GM20431 (cell line): ENCODE measurements around the gene SYCP2L.
"Not testable (repeated sequence)": the region's sequence is repeated elsewhere in the genome, so short reads cannot be mapped to it uniquely, and the experiment has no call there.

Experiments
- in situ Hi-C: fragments of 300-500 bp; cut with MseI, MboI; formaldehyde crosslinking; loops from one replicate; pipeline ENCODE4 v1.15.0; 2020; ENCODE audit warnings: low sequenced_read_pairs; ENCODE audit not compliant: unreplicated experiment

Gene SYCP2L

DNA sequence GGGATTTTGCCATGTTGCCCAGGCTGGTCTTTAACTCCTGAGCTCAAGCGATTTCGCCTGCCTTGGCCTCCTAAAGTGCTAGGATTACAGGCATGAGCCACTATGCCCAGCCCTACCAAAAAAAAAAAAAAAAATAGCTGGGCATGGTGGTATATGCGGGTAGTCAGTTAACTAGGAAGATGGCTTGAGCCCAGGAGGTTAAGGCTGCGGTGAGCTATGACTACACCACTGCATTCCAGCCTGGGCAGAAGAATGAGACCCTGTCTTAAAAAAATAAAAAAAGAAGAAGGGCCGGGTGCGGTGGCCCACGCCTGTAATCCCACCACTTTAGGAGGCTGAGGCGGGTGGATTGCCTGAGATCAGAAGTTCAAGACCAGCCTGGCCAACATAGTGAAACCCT lies 107.0 kb downstream of the SYCP2L start:
- in situ Hi-C loops, result no loop called here

DNA sequence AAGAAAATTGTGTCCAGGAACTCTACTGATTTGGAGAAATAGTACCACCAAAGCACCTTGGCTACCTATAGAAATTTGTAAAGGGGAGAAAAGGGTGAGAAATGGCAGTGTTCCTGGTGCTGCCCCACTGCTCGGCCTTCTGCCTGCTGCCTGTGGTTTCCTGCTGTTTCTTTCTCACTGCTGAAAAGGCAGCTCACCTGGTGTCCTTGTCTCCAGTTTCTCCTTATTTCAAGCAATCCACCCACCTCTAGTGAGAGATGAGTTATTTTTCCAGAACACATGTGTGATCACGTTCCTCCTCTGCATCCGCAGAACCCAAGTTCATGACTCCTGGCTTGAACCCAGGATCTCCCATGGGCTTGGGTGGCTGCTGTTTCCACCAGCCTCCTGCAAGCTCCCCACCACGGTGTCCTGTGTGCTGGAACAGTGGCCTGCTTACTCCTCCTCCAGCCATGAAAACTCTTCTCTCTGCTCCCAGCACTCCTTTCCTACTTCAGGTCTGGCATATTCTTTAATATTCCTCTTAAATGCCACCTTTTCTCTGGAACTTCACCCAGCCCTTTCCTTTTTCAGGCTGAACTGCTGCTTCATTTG lies 108.4 kb downstream of the SYCP2L start:
- in situ Hi-C loops, result no loop called here

DNA sequence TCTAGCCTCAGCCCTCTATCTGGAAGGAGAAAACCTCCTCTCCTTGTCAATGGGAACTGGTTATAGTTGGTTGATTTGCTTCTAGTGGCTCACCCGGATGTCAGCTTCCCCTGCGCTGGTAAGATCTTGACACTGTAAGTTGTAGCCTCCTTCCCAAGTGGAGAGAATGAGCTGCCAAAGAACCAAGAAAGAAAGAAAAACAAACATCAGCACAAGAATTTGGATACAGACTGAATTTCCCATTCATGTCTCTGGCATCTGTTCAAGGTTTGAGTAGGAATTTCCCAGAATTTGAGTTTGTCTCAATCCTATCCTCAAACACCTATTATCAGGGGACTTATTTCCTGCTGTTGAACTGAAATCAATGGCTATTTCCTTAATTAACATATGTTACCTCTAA lies 113.1 kb downstream of the SYCP2L start:
- in situ Hi-C loops, result no loop called here

DNA sequence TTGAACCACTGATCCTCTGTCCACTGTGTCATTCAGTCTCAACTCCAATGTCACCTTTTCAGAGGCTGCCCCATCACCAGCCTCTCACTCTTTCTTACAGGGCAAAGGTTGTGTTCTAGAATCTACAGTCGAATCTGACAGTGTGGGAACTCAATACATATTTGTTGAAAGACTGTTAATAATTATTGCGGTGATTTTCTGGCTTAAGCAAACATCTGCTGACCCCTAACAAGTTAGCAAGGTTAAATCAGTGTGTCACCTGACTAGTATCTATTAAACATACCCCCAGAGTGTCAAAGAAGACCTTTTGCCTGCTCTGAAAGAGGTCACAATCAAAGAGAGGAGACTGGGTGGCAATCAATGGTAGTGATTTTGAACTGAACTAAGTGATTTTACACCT lies 115.3 kb downstream of the SYCP2L start:
- in situ Hi-C loops, result no loop called here

DNA sequence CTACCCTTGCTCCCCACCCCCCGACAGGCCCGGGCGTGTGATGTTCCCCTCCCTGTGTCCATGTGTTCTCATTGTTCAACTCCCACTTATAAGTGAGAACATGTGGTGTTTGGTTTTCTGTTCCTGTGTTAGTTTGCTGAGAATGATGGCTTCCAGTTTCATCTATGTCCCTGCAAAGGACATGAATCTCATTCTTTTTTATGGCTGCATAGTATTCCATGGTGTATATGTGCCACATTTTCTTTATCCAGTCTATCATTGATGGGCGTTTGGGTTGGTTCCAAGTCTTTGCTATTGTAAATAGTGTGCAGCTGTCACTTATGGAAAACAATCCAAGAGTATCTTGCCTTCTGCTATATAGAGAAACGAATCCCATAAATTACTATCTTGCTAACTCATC lies 116.4 kb downstream of the SYCP2L start:
- in situ Hi-C loops, result not testable (repeated sequence)

DNA sequence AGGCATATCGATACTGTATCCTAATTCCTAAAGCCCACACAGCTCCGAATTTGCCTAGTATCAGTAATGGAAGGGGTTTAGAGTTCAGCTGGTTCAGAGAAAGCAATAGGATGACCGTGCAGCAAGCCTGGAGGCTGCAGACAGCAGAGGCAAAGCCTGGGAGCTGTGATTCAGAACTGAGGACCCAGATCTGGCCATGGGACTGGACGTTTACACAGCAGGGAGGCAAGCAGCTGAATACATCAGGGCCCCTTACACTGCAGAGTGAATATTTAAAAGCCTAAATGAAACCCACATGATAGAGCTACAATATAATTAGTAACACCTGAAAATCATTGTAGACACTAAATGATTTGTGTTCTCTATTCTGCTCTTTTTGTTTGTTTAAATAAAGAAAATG lies 119.2 kb downstream of the SYCP2L start:
- in situ Hi-C loops, result no loop called here

DNA sequence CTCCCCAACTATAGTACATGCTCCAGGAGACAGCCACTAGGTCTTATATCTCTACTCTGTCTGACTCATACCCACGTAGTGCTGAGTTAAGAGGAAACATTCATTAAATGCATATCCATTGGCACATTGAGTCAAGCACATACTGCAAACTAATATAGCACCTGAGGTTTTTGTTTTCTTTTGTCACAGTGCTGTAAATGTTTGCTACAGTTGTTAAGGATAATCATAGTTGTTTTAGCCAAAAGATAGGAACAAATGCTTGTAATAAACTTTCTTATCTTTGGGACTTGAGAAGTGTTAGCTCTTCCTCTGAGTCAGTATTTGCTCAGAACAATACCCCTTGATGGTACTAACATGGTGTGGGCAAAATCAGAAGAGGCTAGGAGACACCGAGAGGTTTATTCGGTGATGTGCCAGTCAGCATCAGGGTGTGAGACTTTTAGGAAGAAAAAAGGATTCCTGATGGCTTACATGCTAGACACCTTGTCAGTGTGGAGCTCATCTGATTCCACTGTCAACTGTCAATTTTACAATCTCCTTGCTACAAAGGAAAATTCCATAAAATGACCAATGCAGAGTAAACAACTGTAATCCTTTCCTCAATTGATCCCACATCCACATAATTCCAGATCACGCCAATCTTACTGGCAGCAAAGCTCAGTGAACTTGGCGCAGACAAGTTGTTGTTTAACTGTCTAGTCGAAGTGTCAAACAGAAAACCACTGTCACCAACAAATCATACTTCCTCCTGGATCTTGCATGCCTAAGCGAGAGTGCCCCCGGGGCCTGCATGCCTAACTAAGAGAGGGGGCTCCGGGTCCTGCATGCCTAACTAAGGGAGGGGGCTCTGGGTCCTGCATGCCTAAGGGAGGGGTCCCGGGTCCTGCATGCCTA lies 121.1 kb downstream of the SYCP2L start:
- in situ Hi-C loops, result no loop called here

DNA sequence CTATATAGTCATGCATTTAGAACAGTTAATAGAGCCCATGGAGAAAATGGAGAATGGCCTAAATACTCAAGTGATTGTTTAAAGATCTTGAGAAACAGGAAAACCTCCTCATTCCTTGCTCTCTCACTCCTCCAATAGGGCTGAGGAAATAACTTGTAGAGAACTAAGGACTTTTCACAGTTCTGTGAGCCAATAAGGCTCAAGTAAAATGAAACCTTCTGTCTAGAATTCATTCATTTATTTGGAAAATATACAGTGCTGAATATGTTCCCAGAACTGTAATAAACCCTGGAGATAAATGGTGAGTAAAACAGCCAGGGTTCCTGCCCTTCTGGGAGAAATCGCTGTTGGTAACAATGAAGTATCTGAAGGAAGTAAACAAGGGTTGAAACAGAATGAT lies 122.0 kb downstream of the SYCP2L start:
- in situ Hi-C loops, result no loop called here

DNA sequence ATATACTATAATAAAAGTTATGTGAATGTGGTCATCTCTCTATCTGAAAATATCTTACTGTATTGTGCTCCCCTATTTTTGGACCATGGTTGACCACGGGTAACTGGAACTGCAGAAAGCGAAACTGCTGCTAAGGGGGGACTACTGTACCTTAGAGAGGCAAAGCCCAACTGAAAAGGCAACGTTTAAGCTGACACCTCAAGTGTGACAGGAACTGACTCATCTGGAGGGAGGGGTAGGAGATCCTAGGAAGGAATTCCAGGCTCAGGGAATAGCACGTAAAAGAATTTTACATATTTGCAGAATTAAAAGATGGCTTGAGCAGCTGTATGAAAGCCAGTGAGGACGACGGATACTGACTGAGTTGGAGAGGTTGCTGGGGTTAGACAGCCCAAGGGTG lies 122.5 kb downstream of the SYCP2L start:
- in situ Hi-C loops, result no loop called here

DNA sequence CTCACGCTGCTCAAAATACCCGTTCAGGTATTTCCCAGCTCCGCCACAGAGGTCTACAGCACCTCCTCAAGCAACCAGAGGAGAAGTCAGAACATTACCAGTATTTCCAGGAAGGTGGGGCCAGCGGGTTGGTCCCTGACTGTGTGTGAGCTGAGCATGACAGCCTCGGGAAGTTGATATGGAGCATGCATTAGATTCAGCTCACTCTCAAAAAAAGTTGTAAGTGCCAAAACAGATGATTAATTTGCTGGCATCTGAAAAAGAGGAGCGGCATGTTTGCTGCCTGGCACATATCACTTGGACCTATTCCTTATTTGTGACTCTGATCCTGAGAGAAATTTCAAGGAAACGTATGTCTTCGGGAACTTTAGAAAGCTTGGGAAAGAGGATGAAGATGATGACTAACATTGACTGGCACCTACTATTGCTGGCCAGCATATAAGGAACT lies 125.0 kb downstream of the SYCP2L start:
- in situ Hi-C loops, result no loop called here

DNA sequence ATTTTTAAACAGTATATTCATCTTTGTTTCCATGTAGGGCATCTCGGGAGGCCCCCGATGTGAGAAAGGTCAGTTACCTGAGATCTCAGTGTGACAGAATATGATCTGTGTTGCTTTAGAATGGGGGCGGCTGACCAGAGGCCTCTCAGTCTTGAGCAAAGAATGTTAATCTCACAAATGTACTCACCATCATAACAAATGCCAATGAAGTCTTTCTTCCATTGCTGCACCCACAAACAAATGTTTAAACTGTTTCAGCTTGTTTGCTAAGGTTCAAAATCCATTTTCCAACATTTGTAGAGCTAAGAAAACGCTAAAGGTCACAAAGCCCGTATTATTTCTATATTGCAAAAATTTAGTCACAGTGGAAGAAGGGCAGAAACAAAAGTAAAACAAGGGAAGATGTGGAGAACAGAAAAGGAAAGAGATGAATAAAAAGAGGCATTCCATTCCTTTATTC lies 125.5 kb downstream of the SYCP2L start:
- in situ Hi-C loops, result no loop called here

DNA sequence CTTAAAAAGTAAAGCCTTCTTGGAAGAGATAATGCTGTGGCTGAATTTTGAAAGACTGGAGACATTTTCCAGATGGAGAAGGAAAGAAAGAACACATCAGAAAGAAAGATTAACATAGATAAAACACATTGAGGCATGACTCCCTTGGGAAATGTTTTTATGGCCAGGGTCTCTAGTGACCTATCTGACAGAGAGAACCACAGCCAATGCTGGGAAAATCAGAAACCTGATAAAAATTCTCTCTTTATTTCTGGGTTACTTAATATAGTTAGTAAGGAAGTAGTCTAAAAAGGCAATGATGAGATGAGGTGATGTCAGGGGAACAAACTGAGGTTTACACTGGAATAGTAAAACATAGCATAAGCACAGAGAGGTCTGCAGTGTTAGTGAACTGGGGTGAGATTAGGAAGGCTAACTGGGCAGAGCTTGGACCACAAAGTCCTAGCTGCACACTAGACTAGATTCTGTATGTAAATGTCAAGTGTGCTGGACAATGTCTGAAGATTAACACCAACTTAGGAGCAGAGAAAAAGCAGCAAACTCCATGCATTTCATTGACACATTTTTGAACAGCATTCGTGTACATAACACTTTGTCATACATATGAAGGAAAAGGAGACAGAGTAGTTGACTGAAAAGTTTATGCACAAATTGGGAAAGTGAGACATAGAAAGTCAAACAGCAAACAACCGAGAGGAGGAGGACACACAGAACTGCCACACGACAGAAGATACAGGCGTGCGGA lies 126.3 kb downstream of the SYCP2L start:
- in situ Hi-C loops, result no loop called here

DNA sequence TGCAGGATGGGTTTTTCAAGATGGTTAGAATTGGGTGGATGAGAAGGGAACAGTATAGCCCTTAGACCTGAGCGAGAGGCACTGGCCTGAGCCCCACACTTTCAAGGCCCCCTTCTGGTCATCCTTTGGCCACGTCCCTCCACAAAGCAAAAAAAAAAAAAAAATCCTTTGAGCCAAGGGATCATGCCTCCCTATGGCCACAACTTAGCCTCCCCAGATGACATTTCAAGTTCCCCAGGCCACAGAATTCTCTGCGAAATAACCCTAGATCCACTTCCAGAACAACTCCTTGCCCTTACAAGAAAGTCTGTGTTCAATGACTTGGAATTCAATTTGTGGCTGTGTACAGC lies 126.8 kb downstream of the SYCP2L start:
- in situ Hi-C loops, result no loop called here

DNA sequence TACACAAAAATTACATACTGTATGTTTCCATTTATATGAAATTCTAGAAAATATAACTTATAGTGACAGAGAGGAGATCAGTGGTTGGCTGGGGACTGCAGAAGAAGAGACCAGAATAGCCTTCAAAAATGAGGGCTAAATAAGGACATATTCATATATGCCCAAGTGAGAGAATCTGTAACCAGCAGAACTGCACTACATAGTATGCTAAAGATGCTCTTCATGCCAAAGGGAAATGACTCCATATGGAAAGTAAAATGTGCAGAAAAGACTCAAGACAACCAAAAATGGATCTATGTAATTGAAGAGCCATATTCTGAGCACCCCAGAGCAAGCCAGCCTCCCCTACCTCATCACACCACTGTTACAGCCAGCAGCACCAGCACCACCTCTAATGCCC lies 128.2 kb downstream of the SYCP2L start:
- in situ Hi-C loops, result no loop called here

DNA sequence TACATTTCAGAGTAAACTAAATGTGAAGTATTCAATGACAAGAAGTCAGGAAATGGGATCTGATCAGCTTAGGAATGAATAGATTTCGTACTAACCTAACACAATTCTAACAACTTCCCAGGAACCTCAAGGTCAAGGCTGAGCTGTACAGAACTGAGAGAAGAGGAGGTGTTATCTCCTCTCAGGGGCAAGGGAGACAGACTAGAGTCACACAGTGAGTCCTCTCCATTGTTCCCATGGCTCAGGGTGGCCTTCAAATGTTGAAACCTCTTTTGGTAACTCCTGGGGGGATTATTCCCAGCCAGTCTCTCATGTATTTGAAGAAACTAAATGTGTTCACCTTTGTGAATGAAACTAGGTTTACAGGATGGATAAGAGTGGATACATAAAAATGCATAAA lies 129.6 kb downstream of the SYCP2L start:
- in situ Hi-C loops, result no loop called here

DNA sequence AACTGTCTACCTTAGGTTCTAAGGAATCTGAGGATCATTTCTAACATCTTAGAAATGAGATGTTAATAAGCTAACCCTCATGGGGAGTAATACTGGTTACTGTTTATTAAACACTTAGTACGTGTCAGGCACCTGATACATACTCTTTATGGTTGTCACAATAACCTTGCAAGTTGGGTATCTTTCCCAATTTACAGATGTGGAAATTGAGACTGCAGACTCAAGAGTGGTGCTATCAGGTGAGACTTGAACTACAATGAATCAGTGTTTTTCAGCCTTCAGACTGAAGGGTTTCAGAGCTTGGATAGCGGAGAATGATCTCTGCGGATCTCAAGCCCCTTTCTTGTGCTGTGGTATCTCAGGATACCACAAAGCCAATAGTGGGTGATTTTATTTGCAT lies 130.2 kb downstream of the SYCP2L start:
- in situ Hi-C loops, result no loop called here

DNA sequence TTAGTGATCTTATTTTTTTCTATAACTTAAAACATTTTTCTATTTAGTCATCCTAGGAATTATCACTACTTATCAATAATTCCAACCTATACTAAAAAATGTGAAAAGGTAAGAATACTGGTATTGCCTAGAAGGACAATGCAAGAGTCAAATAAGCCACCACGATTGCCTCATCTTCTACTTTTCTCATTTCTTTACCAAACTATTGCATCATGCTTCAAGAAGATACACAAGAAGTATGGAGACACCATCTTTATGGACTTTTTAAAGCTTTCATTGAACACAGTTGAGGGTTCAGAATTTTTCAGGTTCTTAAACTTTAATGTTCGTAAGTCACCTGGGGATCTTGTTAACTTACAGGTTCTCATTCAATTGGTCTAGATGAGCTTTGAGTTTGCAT lies 131.4 kb downstream of the SYCP2L start:
- in situ Hi-C loops, result no loop called here

DNA sequence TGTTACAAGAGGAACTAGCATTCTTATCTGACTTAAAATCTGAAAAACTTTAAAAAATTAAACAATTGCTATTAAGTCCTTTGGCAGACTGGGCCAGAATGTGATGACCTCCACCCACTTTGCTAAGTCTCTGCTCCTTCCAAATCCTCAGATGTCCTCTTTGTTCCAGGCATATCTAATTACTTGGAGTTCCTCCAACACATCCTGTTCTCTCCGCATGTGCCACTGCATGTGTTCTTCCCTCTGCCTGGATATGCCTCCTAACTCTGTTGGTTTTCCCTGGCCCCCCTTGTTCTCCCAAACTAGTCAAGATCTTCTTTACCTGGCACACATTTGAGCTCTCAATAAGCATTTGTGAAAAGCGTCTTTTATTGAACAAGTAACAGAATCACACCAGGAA lies 134.2 kb downstream of the SYCP2L start:
- in situ Hi-C loops, result no loop called here

DNA sequence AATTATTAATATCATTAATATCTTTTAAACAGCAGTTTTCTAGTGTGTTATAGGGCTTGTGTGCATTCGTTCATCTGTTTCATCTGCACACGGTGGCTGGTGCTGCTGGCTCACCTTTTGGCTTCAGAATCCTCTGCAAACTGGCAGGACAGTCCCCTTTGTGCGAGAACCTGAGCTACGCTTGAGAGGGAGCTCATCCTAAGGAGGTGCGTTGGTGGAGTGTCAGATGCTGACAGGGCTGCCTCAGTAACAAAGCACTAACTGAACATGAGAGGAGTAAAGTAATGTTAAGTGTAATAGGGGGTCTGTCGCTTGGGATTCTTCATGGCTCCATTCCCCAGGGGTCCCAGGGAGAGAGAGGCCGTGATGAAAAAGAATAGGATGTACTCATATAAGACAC lies 134.9 kb downstream of the SYCP2L start:
- in situ Hi-C loops, result no loop called here

DNA sequence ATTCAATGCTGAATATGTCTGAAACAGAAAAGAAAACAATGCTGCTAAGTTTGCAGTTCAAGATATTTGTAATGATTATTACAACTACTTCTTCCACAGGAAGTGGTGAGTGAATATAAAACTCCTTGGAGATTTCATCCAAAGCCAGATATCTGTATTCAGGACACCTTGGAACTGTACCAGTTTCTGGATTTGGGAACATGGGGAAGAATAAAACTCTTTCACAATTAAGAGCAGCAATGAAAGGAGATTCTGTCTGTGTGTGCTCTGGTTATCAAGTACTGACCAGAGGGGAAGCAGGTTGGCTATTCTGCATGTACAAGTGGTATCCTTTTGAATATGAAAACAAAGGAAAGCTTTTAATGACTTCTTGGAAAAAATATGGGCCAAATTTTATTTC lies 136.2 kb downstream of the SYCP2L start:
- in situ Hi-C loops, result no loop called here
